Vagina (tissue), 2 donors: ENCODE data around the gene C2orf81. TPM values are rescaled to one million over a fixed set of nuclear protein-coding genes. Genes with fewer than 3 reads are reported as not detected.

ENCODE experiments used
- DNase-seq, 2 donors: peaks; one replicate each; pipeline ENCODE4 v3.0.0-alpha.2; 2017; ENCODE audit errors: extremely low spot score in 2 of 2
- H3K27ac ChIP-seq: fragments of 200-600 bp; sonication (generic); one replicate; pipeline ENCODE4 v1.5.1; 2019
- H3K27me3 ChIP-seq: fragments of 200-600 bp; sonication (generic); one replicate; pipeline ENCODE4 v1.5.1; 2019
- H3K36me3 ChIP-seq, 2 donors: fragments of 200-600 bp; sonication (generic); one replicate each; pipeline ENCODE4 v1.5.1; 2017 to 2019
- H3K4me1 ChIP-seq: fragments of 200-600 bp; sonication (generic); one replicate; pipeline ENCODE4 v1.5.1; 2019
- H3K4me3 ChIP-seq, 2 donors: fragments of 200-600 bp; sonication (generic); 1 replicate in 1 of 2; 2 replicates in 1 of 2; pipeline ENCODE4 v1.5.1; 2016 to 2019
- H3K9me3 ChIP-seq: fragments of 200-600 bp; sonication (generic); one replicate; pipeline ENCODE4 v1.5.1; 2019
- CTCF ChIP-seq, 3 experiments: fragments of 450-650 bp in 2 of 3; fragments of 200-600 bp in 1 of 3; sonication (generic) in 1 of 3; IDR thresholded peaks; one replicate each; pipeline ENCODE4 v1.5.1; 2017 to 2019; ENCODE audit warnings: antibody characterized with exemption in 3 of 3, mild to moderate bottlenecking in 2 of 3, moderate library complexity in 2 of 3
- POLR2A ChIP-seq, 2 donors: fragments of 450-650 bp; IDR thresholded peaks; one replicate each; pipeline ENCODE4 v1.6.1; 2017; ENCODE audit warnings: antibody characterized with exemption in 2 of 2, mild to moderate bottlenecking in 2 of 2, moderate library complexity in 2 of 2
- POLR2AphosphoS5 ChIP-seq, 2 donors: sonication (generic); formaldehyde crosslinking; IDR thresholded peaks; one replicate each; pipeline ENCODE4 v1.9.0; 2017; ENCODE audit warnings: antibody characterized with exemption in 2 of 2, mild to moderate bottlenecking in 2 of 2, low read depth in 1 of 2; ENCODE audit not compliant: insufficient read depth in 1 of 2
- intact Hi-C: fragments of 100-400 bp; cut with DNase I; formaldehyde crosslinking; loops from one replicate; pipeline ENCODE4 v1.15.1; 2023
- total RNA-seq: library from RNA; depleted of rRNA; stranded (reverse); fragments of >200 nt; gene quantifications from one replicate; pipeline ENCODE4 v1.2.3, GENCODE V29; 2016

Gene C2orf81
- total RNA-seq, 1 donor from 2014 or later = 2.7 TPM

GRCh38 chr2:74439373-74439772 is 18.0 kb upstream of the C2orf81 start:
- Histone ChIP-seq H3K27me3 (no peaks in the 10 kb centered on the region), H3K27ac (peak overlapping the region; percentile 81), H3K4me1 (peaks cover 44% of the 10 kb centered on the region), H3K4me3 (peak overlapping the region; percentile 47 to 58), H3K36me3 (no peaks in the 10 kb centered on the region), H3K9me3 (no peaks in the 10 kb centered on the region)
- peak in 1 of 2 donors; percentile 85 for DNase-seq
- intact Hi-C loops = no loop called here
- TF ChIP-seq POLR2AphosphoS5 (IDR thresholded peaks at IDR 0.05; ENCODE audit: insufficient read depth in 1 of 2, low read depth in 1 of 2) = no peak
- TF ChIP-seq POLR2A (IDR thresholded peaks at IDR 0.05) = no peak
- no peak for TF ChIP-seq CTCF (IDR thresholded peaks at IDR 0.05)

- Histone ChIP-seq H3K9me3 (no peaks in the 10 kb centered on the region), H3K4me3 (no peak overlapping the region), H3K27me3 (no peaks in the 10 kb centered on the region), H3K36me3 (no peaks in the 10 kb centered on the region), H3K27ac (no peak overlapping the region), H3K4me1 (peaks cover 44% of the 10 kb centered on the region)
- TF ChIP-seq POLR2AphosphoS5 (IDR thresholded peaks at IDR 0.05; ENCODE audit: insufficient read depth in 1 of 2, low read depth in 1 of 2) (no peak), CTCF (IDR thresholded peaks at IDR 0.05) (no peak), POLR2A (IDR thresholded peaks at IDR 0.05) (no peak)
- intact Hi-C loops = no loop called here
- DNase-seq = no peak
Measured at GRCh38 chr2:74438248-74438647, 16.8 kb upstream of the C2orf81 start.

GRCh38 chr2:74436848-74437695 is 15.7 kb upstream of the C2orf81 start:
- TF ChIP-seq POLR2AphosphoS5 (IDR thresholded peaks at IDR 0.05; ENCODE audit: insufficient read depth in 1 of 2, low read depth in 1 of 2) (no peak), POLR2A (IDR thresholded peaks at IDR 0.05) (no peak), CTCF (IDR thresholded peaks at IDR 0.05) (no peak)
- H3K9me3 ChIP-seq = no peaks in the 10 kb centered on the region
- H3K27me3 ChIP-seq = no peaks in the 10 kb centered on the region
- no peak for DNase-seq
- H3K4me1 ChIP-seq = peaks cover 42% of the 10 kb centered on the region
- intact Hi-C loops = no loop called here
- no peak overlapping the region for H3K27ac ChIP-seq
- H3K36me3 ChIP-seq = no peaks in the 10 kb centered on the region
- no peak overlapping the region for H3K4me3 ChIP-seq

GRCh38 chr2:74436111-74436805 is 14.8 kb upstream of the C2orf81 start:
- H3K9me3 ChIP-seq = no peaks in the 10 kb centered on the region
- H3K36me3 ChIP-seq = peaks cover 0 to 3% of the 10 kb centered on the region in 2 donors
- H3K4me3 ChIP-seq = no peak overlapping the region
- DNase-seq = no peak
- TF ChIP-seq POLR2A (IDR thresholded peaks at IDR 0.05) = no peak
- no peak for TF ChIP-seq CTCF (IDR thresholded peaks at IDR 0.05)
- H3K4me1 ChIP-seq = peaks cover 34% of the 10 kb centered on the region
- intact Hi-C loops = no loop called here
- H3K27ac ChIP-seq = no peak overlapping the region
- H3K27me3 ChIP-seq = no peaks in the 10 kb centered on the region

GRCh38 chr2:74430502-74430901 is 9.1 kb upstream of the C2orf81 start:
- no peak for DNase-seq
- intact Hi-C loops = no loop called here
- no peaks in the 10 kb centered on the region for H3K9me3 ChIP-seq
- H3K4me3 ChIP-seq = no peak overlapping the region
- TF ChIP-seq POLR2A (IDR thresholded peaks at IDR 0.05) (no peak), POLR2AphosphoS5 (IDR thresholded peaks at IDR 0.05; ENCODE audit: insufficient read depth in 1 of 2, low read depth in 1 of 2) (no peak), CTCF (IDR thresholded peaks at IDR 0.05) (no peak)
- no peaks in the 10 kb centered on the region for H3K4me1 ChIP-seq
- no peak overlapping the region for H3K27ac ChIP-seq
- peaks cover 0 to 39% of the 10 kb centered on the region in 2 donors for H3K36me3 ChIP-seq
- no peaks in the 10 kb centered on the region for H3K27me3 ChIP-seq
